ENCODE measurements around the gene MYCT1.

DNA sequence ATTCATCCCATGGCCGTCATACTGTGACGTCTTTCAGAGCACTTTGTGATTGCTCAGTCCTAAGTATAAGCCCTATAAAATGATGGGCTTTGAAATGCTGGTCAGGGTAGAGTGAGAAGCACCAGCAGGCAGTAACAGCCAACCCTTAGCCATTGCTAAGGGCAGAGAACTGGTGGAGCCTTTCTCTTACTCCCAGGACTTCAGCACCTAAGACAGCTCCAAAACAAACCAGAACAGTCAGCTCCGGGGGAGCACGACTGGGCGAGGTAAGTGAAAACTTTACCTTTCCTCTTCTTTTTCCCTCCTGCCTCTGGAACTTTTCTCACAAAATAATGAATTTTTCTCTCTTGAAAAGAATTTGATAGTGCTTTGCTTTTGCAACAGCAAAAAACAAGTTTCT, 53.0 kb downstream of the MYCT1 start, which contains the start of gene VIP:
- TF ChIP-seq POLR2A (IDR thresholded peaks at IDR 0.05) = no peak
- TF ChIP-seq, protein P1, sequence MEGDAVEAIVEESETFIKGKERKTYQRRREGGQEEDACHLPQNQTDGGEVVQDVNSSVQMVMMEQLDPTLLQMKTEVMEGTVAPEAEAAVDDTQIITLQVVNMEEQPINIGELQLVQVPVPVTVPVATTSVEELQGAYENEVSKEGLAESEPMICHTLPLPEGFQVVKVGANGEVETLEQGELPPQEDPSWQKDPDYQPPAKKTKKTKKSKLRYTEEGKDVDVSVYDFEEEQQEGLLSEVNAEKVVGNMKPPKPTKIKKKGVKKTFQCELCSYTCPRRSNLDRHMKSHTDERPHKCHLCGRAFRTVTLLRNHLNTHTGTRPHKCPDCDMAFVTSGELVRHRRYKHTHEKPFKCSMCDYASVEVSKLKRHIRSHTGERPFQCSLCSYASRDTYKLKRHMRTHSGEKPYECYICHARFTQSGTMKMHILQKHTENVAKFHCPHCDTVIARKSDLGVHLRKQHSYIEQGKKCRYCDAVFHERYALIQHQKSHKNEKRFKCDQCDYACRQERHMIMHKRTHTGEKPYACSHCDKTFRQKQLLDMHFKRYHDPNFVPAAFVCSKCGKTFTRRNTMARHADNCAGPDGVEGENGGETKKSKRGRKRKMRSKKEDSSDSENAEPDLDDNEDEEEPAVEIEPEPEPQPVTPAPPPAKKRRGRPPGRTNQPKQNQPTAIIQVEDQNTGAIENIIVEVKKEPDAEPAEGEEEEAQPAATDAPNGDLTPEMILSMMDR (IDR thresholded peaks at IDR 0.05) = no peak

All from body of pancreas (tissue), 4 donors.